NOMO-1 treated with DMSO at 0.1 percent for 48 hours (cell line): ENCODE data around the gene DKC1.
"Not testable (repeated sequence)": the region's sequence is repeated elsewhere in the genome, so short reads cannot be mapped to it uniquely, and the experiment has no call there.

Source experiments
- DNase-seq: peaks from one replicate; lab custom pipeline; 2025; ENCODE audit not compliant: unreplicated experiment; lab: John Stamatoyannopoulos, UW

The DKC1 gene

GRCh38 chrX:154817048-154817618, 54.5 kb downstream of the DKC1 start:
- DNase-seq = not testable (repeated sequence)

GRCh38 chrX:154818916-154819770, 56.5 kb downstream of the DKC1 start:
- no peak for DNase-seq

GRCh38 chrX:154819771-154820341, 57.2 kb downstream of the DKC1 start:
- no peak for DNase-seq

- no peak for DNase-seq
These were observed 58.9 kb downstream of the DKC1 start for GRCh38 chrX:154821523-154821922.

GRCh38 chrX:154822029-154822428, 59.4 kb downstream of the DKC1 start:
- DNase-seq = no peak

GRCh38 chrX:154824638-154825037, 62.0 kb downstream of the DKC1 start:
- DNase-seq = no peak

GRCh38 chrX:154825586-154825985, 62.9 kb downstream of the DKC1 start:
- DNase-seq = not testable (repeated sequence)
